HG03442 (cell line): ENCODE measurements around the gene DOCK4.
"Not testable (repeated sequence)": the region's sequence is repeated elsewhere in the genome, so short reads cannot be mapped to it uniquely, and the experiment has no call there.

Source experiments
- ATAC-seq: cut with Tn5 transposase; IDR thresholded peaks from one replicate; pipeline ENCODE4 v1.9.1; 2021; ENCODE audit warnings: mild to moderate bottlenecking, moderate library complexity; ENCODE audit not compliant: unreplicated experiment

Gene DOCK4

GRCh38 chr7:111919164-111919563, 287.0 kb downstream of the DOCK4 start:
- ATAC-seq, result no peak

GRCh38 chr7:111918461-111918860, 287.7 kb downstream of the DOCK4 start:
- ATAC-seq, result no peak

GRCh38 chr7:111917404-111917803, 288.8 kb downstream of the DOCK4 start:
- ATAC-seq, result not testable (repeated sequence)

GRCh38 chr7:111914291-111914690, 291.9 kb downstream of the DOCK4 start:
- ATAC-seq, result no peak

GRCh38 chr7:111911166-111911961, 294.8 kb downstream of the DOCK4 start:
- ATAC-seq, result no peak

GRCh38 chr7:111910656-111911055, 295.5 kb downstream of the DOCK4 start:
- no peak for ATAC-seq

GRCh38 chr7:111908673-111909072, 297.5 kb downstream of the DOCK4 start:
- ATAC-seq, result not testable (repeated sequence)

GRCh38 chr7:111903797-111904196, 302.4 kb downstream of the DOCK4 start:
- ATAC-seq, result no peak

- no peak for ATAC-seq
These were observed 303.2 kb downstream of the DOCK4 start for GRCh38 chr7:111903016-111903415.

- no peak for ATAC-seq
These were observed 305.9 kb downstream of the DOCK4 start for GRCh38 chr7:111900283-111900682.

- ATAC-seq, result no peak
These were observed 311.1 kb downstream of the DOCK4 start for GRCh38 chr7:111895049-111895448.

- no peak for ATAC-seq
These were observed 311.7 kb downstream of the DOCK4 start for GRCh38 chr7:111894518-111894917.

- no peak for ATAC-seq
These were observed 313.0 kb downstream of the DOCK4 start for GRCh38 chr7:111893190-111893589.

GRCh38 chr7:111892588-111892987, 313.6 kb downstream of the DOCK4 start:
- ATAC-seq, result no peak

- no peak for ATAC-seq
These were observed 318.5 kb downstream of the DOCK4 start for GRCh38 chr7:111887734-111888133.

GRCh38 chr7:111886233-111886632, 320.0 kb downstream of the DOCK4 start:
- ATAC-seq, result no peak

- ATAC-seq, result no peak
These were observed 323.0 kb downstream of the DOCK4 start for GRCh38 chr7:111883241-111883640.

GRCh38 chr7:111878785-111879184, 327.4 kb downstream of the DOCK4 start:
- no peak for ATAC-seq

- ATAC-seq, result no peak
These were observed 328.3 kb downstream of the DOCK4 start for GRCh38 chr7:111877931-111878330.

GRCh38 chr7:111873963-111874690, 332.1 kb downstream of the DOCK4 start:
- ATAC-seq, result no peak

GRCh38 chr7:111873326-111873646, 332.9 kb downstream of the DOCK4 start:
- ATAC-seq, result no peak
